Spinal cord (tissue), 10 donors: ENCODE measurements around the gene DIPK1B. TPM values are rescaled to one million over a fixed set of nuclear protein-coding genes. Genes with fewer than 3 reads are reported as not detected.

Experiments
- DNase-seq, 6 donors: peaks; one replicate each; pipeline versions ENCODE4 v3.0.0 to v3.0.0-alpha.2; 2013 to 2015; ENCODE audit warnings: low spot score in 6 of 6, low read depth in 4 of 6
- H3K27ac ChIP-seq: one replicate; pipeline ENCODE4 v1.5.1; 2013; ENCODE audit warnings: low read depth, low read length, control low read depth
- H3K27me3 ChIP-seq: one replicate; pipeline ENCODE4 v1.6.1; 2013; ENCODE audit warnings: low read length; ENCODE audit not compliant: control insufficient read depth, insufficient read depth
- H3K36me3 ChIP-seq: one replicate; pipeline ENCODE4 v1.6.1; 2013; ENCODE audit warnings: low read length; ENCODE audit not compliant: control insufficient read depth, insufficient read depth
- H3K4me1 ChIP-seq: one replicate; pipeline ENCODE4 v1.6.1; 2013; ENCODE audit warnings: low read length; ENCODE audit not compliant: control insufficient read depth, insufficient read depth
- H3K4me3 ChIP-seq: one replicate; pipeline ENCODE4 v1.5.1; 2013; ENCODE audit warnings: low read depth, low read length, control low read depth
- H3K9me3 ChIP-seq: one replicate; pipeline ENCODE4 v1.6.1; 2013; ENCODE audit warnings: low read length; ENCODE audit not compliant: control insufficient read depth, insufficient read depth
- WGBS: methylation state at CpG from one replicate; pipeline ENCODE4 v1.1.5; 2013; ENCODE audit warnings: missing lambda C conversion rate; ENCODE audit not compliant: insufficient coverage; 5-methylcytosine and 5-hydroxymethylcytosine counted together
- polyA plus RNA-seq, 2 donors: library from polyadenylated mRNA; unstranded; fragments of 120-200 nt; gene quantifications; one replicate each; pipeline ENCODE4 v1.2.1, GENCODE V29; 2013; ENCODE audit not compliant: insufficient read length in 2 of 2
- total RNA-seq, 2 donors: library from RNA; depleted of rRNA in 1 of 2; stranded (reverse); fragments of 120-200 nt in 1 of 2; fragments of >200 nt in 1 of 2; gene quantifications; one replicate each; pipeline versions ENCODE4 v1.2.3 to v1.2.4, GENCODE V29; 2013 to 2014
- donor health status: healthy.

The DIPK1B gene
- total and polyA plus RNA-seq, 4 donors, result 24.9 to 65.0 (median 55.6) TPM

GRCh38 chr9:136685790-136686533, 26.4 kb upstream of the DIPK1B start:
- peaks cover 28% of the 10 kb centered on the region for H3K4me1 ChIP-seq
- WGBS, result 50% methylated on average over 19 of the region's 19 CpGs
- no peak for DNase-seq
- H3K27ac ChIP-seq, result no peak overlapping the region
- H3K27me3 ChIP-seq, result peaks cover 26% of the 10 kb centered on the region
- H3K36me3 ChIP-seq, result peaks cover 15% of the 10 kb centered on the region
- peak overlapping the region; percentile 53 for H3K4me3 ChIP-seq
- H3K9me3 ChIP-seq, result no peaks in the 10 kb centered on the region

DNA sequence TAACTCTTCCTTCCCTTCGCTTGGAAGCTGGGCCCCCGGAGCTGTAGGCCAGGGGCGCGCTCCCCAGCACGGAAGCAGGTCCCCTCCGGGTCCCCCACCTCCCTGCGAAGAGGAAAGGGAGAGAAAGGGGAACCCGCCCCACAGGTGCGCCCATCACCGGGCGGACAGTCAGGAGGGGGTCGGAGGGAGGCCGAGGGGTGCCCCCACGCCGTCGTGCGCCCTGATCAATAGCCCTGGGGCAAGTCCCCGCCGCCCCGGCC, 25.9 kb upstream of the DIPK1B start:
- peaks cover 28% of the 10 kb centered on the region for H3K4me1 ChIP-seq
- peaks cover 13% of the 10 kb centered on the region for H3K36me3 ChIP-seq
- H3K27me3 ChIP-seq, result peaks cover 26% of the 10 kb centered on the region
- H3K9me3 ChIP-seq, result no peaks in the 10 kb centered on the region
- 4% methylated on average over 17 of the region's 20 CpGs for WGBS
- H3K27ac ChIP-seq, result no peak overlapping the region
- no peak for DNase-seq
- H3K4me3 ChIP-seq, result peak overlapping the region; percentile 53

DNA sequence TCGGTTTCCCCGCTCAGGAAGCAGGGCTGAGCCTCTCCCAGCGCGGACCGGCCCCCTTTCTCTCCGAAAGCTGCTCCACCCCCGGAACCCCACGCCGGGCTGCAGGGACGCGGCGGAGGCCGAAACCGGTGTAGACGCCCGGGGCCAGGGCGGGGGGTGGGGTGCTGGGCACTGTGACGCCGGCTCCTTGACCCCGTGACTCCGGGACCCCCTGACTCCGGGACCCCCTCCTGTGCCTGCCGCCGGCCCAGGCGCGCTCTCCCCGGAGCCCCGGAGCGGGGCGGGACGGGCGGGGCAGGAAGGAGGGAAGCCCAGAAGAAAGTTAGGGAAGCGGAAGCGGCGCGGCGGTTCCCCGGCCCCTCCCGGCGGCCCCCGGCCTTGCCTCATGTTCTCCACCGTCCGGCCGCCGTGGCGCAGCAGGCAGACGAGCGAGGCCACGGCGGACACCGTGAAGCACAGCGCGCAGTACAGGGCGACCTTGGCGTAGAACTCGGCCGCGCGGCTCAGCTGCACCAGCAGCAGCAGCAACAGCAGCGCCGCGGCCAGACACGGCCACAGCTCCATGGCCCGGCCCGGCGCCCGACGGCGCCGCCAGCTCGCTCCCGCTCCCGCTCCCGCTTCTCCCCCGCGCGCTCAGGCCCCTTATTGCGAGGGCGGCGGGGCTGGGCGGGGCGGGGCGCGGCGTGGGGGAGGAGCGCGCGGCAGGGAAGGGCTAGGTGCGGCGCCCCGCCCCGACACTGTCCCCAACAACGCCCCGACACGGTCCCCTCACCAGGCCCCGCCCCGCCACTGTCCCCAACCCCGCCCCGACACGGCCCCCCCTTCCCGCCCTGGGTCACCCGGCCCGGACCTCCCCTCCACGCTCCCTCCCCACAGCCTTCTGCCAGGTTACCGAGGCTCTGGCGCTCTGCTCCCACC, 25.3 kb upstream of the DIPK1B start, which contains the start of gene AGPAT2:
AGPAT2 (minus strand) TSS at position 664 of the 918 bp plus-strand sequence; CDS start at position 564, 100 bp downstream.
- WGBS, result under 1% methylated on average over 91 of the region's 106 CpGs
- peak in 2 of 6 donors; percentile 55 to 57 for DNase-seq
- peaks cover 28% of the 10 kb centered on the region for H3K4me1 ChIP-seq
- peaks cover 26% of the 10 kb centered on the region for H3K27me3 ChIP-seq
- H3K36me3 ChIP-seq, result peaks cover 13% of the 10 kb centered on the region
- no peak within 1 kb of the TSS for H3K27ac ChIP-seq
- H3K4me3 ChIP-seq, result peak within 1 kb of the TSS; percentile 53
- H3K9me3 ChIP-seq, result no peaks in the 10 kb centered on the region

- H3K4me3 ChIP-seq, result no peak overlapping the region
- peaks cover 28% of the 10 kb centered on the region for H3K4me1 ChIP-seq
These were observed 24.6 kb upstream of the DIPK1B start for GRCh38 chr9:136687721-136688223.

GRCh38 chr9:136688274-136689107, 23.9 kb upstream of the DIPK1B start:
- peaks cover 28% of the 10 kb centered on the region for H3K4me1 ChIP-seq
- H3K27me3 ChIP-seq, result peaks cover 26% of the 10 kb centered on the region
- peaks cover 13% of the 10 kb centered on the region for H3K36me3 ChIP-seq
- H3K4me3 ChIP-seq, result no peak overlapping the region
- 61% methylated on average over 16 of the region's 21 CpGs for WGBS
- no peak for DNase-seq
- H3K27ac ChIP-seq, result no peak overlapping the region
- H3K9me3 ChIP-seq, result no peaks in the 10 kb centered on the region

More at GRCh38 chr9:136687721-136688223, 24.6 kb upstream of the DIPK1B start:
- Histone ChIP-seq H3K36me3 (peaks cover 16% of the 10 kb centered on the region), H3K27me3 (peaks cover 26% of the 10 kb centered on the region), H3K27ac (no peak overlapping the region), H3K9me3 (no peaks in the 10 kb centered on the region)
- WGBS, result 17% methylated on average over 37 of the region's 37 CpGs
- DNase-seq, result no peak

GRCh38 chr9:136689108-136689460, 23.3 kb upstream of the DIPK1B start:
- no peak overlapping the region for H3K27ac ChIP-seq
- H3K9me3 ChIP-seq, result no peaks in the 10 kb centered on the region
- no peak overlapping the region for H3K4me3 ChIP-seq
- H3K27me3 ChIP-seq, result peaks cover 26% of the 10 kb centered on the region
- no peak for DNase-seq
- peaks cover 10% of the 10 kb centered on the region for H3K36me3 ChIP-seq
- peaks cover 30% of the 10 kb centered on the region for H3K4me1 ChIP-seq
- WGBS, result 85% methylated on average over 6 of the region's 7 CpGs

DNA sequence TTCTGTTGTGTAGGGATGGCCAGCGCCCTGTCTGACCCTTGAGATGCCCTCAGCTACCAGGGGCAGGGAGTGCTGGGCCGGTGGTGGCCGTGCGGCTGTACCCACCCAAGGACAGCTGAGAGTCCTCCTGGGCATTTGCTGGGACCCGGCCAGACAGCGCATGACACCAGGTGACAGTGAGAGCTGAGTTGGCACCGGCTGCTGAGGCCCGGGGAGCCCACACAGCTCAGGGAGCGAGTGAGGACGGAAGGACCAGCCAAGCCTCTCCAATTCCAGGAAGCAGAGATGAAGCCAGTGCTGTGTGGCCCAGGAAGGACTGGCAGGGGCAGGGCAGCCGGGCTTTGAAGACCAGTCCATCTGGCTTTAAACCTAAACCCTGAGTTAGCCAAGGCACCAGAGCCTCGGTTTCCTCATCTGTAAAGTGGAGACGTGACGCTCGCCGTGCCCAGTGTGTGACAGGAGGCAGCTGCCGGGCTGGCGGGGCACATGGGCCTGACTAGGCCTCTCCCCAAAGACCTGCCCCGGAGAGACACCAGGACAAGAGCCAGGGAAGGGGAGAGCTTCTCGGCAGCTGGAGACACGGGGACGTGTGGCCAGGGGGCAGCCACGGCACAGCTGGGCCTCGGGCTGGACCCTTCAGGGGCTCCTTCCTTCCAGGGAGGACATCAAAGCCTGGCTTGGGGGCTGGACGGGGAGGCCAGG, 22.1 kb upstream of the DIPK1B start:
- H3K27ac ChIP-seq, result no peak overlapping the region
- WGBS, result 84% methylated on average over 24 of the region's 25 CpGs
- peaks cover 8% of the 10 kb centered on the region for H3K36me3 ChIP-seq
- H3K9me3 ChIP-seq, result no peaks in the 10 kb centered on the region
- H3K27me3 ChIP-seq, result peaks cover 20% of the 10 kb centered on the region
- no peak for DNase-seq
- no peak overlapping the region for H3K4me3 ChIP-seq
- peaks cover 37% of the 10 kb centered on the region for H3K4me1 ChIP-seq

- H3K4me1 ChIP-seq, result peaks cover 36% of the 10 kb centered on the region
- H3K4me3 ChIP-seq, result no peak overlapping the region
- peaks cover 14% of the 10 kb centered on the region for H3K27me3 ChIP-seq
- no peak for DNase-seq
- WGBS, result 74% methylated on average over 7 of the region's 15 CpGs
- H3K9me3 ChIP-seq, result no peaks in the 10 kb centered on the region
- H3K27ac ChIP-seq, result no peak overlapping the region
- H3K36me3 ChIP-seq, result peaks cover 3% of the 10 kb centered on the region
These were observed 21.5 kb upstream of the DIPK1B start for GRCh38 chr9:136690806-136691261.
